Stimulated activated CD4-positive, alpha-beta T cell treated with anti-CD3 and anti-CD28 coated beads, Interleukin-2, amount 100 ng/mL, for 24 hours (primary cell): Measurements from ENCODE around the gene RAD51B.
"Not testable (repeated sequence)": the region's sequence is repeated elsewhere in the genome, so short reads cannot be mapped to it uniquely, and the experiment has no call there.

Source experiments
- DNase-seq, 2 donors: peaks; one replicate each; pipeline ENCODE4 v3.0.0-alpha.2; 2020

Gene RAD51B

GRCh38 chr14:68424443-68425172, 605.0 kb downstream of the RAD51B start:
- DNase-seq = no peak

- DNase-seq = no peak
These were observed 607.3 kb downstream of the RAD51B start for GRCh38 chr14:68426661-68427549.

GRCh38 chr14:68427550-68427890, 607.9 kb downstream of the RAD51B start:
- no peak for DNase-seq

- DNase-seq = not testable (repeated sequence)
These were observed 609.3 kb downstream of the RAD51B start for GRCh38 chr14:68428900-68429299.

- not testable (repeated sequence) for DNase-seq
These were observed 614.6 kb downstream of the RAD51B start for GRCh38 chr14:68434173-68434572.

- DNase-seq = not testable (repeated sequence)
These were observed 616.1 kb downstream of the RAD51B start for GRCh38 chr14:68435631-68436030.

- no peak for DNase-seq
These were observed 620.1 kb downstream of the RAD51B start for GRCh38 chr14:68439676-68440075.

GRCh38 chr14:68440820-68441219, 621.2 kb downstream of the RAD51B start:
- no peak for DNase-seq

- DNase-seq = no peak
These were observed 622.0 kb downstream of the RAD51B start for GRCh38 chr14:68441542-68441941.

- DNase-seq = no peak
These were observed 623.5 kb downstream of the RAD51B start for GRCh38 chr14:68442828-68443629.

GRCh38 chr14:68444449-68445168, 625.0 kb downstream of the RAD51B start:
- no peak for DNase-seq

- no peak for DNase-seq
These were observed 626.9 kb downstream of the RAD51B start for GRCh38 chr14:68446243-68447040.

GRCh38 chr14:68447581-68448251, 628.1 kb downstream of the RAD51B start:
- DNase-seq = no peak

GRCh38 chr14:68448252-68448902, 628.8 kb downstream of the RAD51B start:
- no peak for DNase-seq

GRCh38 chr14:68449561-68450181, 630.1 kb downstream of the RAD51B start:
- DNase-seq = no peak

- no peak for DNase-seq
These were observed 631.0 kb downstream of the RAD51B start for GRCh38 chr14:68450391-68451120.

GRCh38 chr14:68451696-68452373, 632.3 kb downstream of the RAD51B start:
- DNase-seq = no peak

GRCh38 chr14:68458253-68458652, 638.7 kb downstream of the RAD51B start:
- DNase-seq = no peak
